Transverse colon (tissue), 4 donors: Measurements from ENCODE around the gene SYT1. TPM values are rescaled to one million over a fixed set of nuclear protein-coding genes. Genes with fewer than 3 reads are reported as not detected.
A peak's percentile ranks its signal among the peaks of the same experiment; 100 is the strongest.
"Not testable (repeated sequence)": the region's sequence is repeated elsewhere in the genome, so short reads cannot be mapped to it uniquely, and the experiment has no call there.

ENCODE experiments used
- DNase-seq: peaks from one replicate; pipeline ENCODE4 v3.0.0-alpha.2; 2019
- H3K27ac ChIP-seq, 4 donors: fragments of 200-600 bp; sonication (generic); 2 replicates each; pipeline ENCODE4 v1.5.1; 2016 to 2018; ENCODE audit warnings: inconsistent platforms in 4 of 4
- H3K27me3 ChIP-seq: fragments of 200-600 bp; sonication (generic); 2 replicates; pipeline ENCODE4 v1.5.1; 2017; ENCODE audit warnings: inconsistent platforms
- H3K36me3 ChIP-seq, 4 donors: fragments of 200-600 bp; sonication (generic); 2 replicates each; pipeline ENCODE4 v1.5.1; 2017 to 2019; ENCODE audit warnings: inconsistent platforms in 4 of 4
- H3K4me1 ChIP-seq, 4 donors: fragments of 200-600 bp; sonication (generic); 2 replicates each; pipeline ENCODE4 v1.5.1; 2017 to 2020; ENCODE audit warnings: inconsistent platforms in 4 of 4
- H3K4me3 ChIP-seq, 4 donors: fragments of 200-600 bp; sonication (generic); 1 replicate in 1 of 4; 2 replicates in 3 of 4; pipeline versions ENCODE4 v1.5.1 to v1.6.1; 2017 to 2019; ENCODE audit warnings: inconsistent platforms in 4 of 4
- H3K9me3 ChIP-seq, 2 donors: fragments of 200-600 bp; sonication (generic); 2 replicates each; pipeline ENCODE4 v1.5.1; 2017 to 2019; ENCODE audit warnings: inconsistent platforms in 2 of 2
- CTCF ChIP-seq, 5 experiments: fragments of 200-600 bp in 3 of 5; fragments of 450-650 bp in 2 of 5; sonication (generic) in 3 of 5; IDR thresholded peaks; 1 replicate in 2 of 5; 2 replicates in 3 of 5; pipeline ENCODE4 v1.5.1; 2016 to 2017; ENCODE audit warnings: antibody characterized with exemption in 5 of 5, inconsistent platforms in 3 of 5, mild to moderate bottlenecking in 2 of 5, moderate library complexity in 1 of 5
- EP300 ChIP-seq: sonication (generic); formaldehyde crosslinking; IDR thresholded peaks from one replicate; pipeline ENCODE4 v1.6.1; 2017; ENCODE audit warnings: antibody characterized with exemption, low read depth
- POLR2A ChIP-seq: fragments of 450-650 bp; IDR thresholded peaks from one replicate; pipeline ENCODE4 v1.6.1; 2016; ENCODE audit warnings: antibody characterized with exemption, mild to moderate bottlenecking, moderate library complexity
- POLR2AphosphoS5 ChIP-seq, 3 donors: sonication (generic); formaldehyde crosslinking; IDR thresholded peaks; one replicate each; pipeline ENCODE4 v1.6.1; 2016; ENCODE audit warnings: antibody characterized with exemption in 3 of 3
- WGBS, 2 donors: methylation state at CpG; one replicate each; pipeline ENCODE4 v1.1.5; 2018; ENCODE audit warnings: low coverage in 1 of 2; 5-methylcytosine and 5-hydroxymethylcytosine counted together
- in situ Hi-C, 4 donors: fragments of 200-750 bp; cut with MboI; loops; one replicate each; pipeline versions ENCODE4 v1.15.0 to v1.15.1; 2017; ENCODE audit warnings: low sequenced_read_pairs in 3 of 4, low pct_ligation_motif_present in 1 of 4, low pct_unique_long_range_greater_than_20kb in 1 of 4
- intact Hi-C: fragments of 100-400 bp; cut with DNase I; formaldehyde crosslinking; loops from one replicate; pipeline ENCODE4 v1.15.1; 2023; ENCODE audit warnings: low total_unique reads
- total RNA-seq, 4 donors: library from RNA; depleted of rRNA; stranded (reverse); fragments of >200 nt; gene quantifications; one replicate each; pipeline ENCODE4 v1.1.0, GENCODE V29; 2016

The SYT1 gene
- total RNA-seq, 4 donors from 2014 or later, result 0.60 to 4.9 (median 2.1) TPM

- Histone ChIP-seq H3K4me1 (no peaks in the 10 kb centered on the region), H3K9me3 (no peaks in the 10 kb centered on the region), H3K27me3 (no peaks in the 10 kb centered on the region), H3K36me3 (no peaks in the 10 kb centered on the region), H3K27ac (no peak overlapping the region), H3K4me3 (no peak overlapping the region)
- intact Hi-C loops (no loop called here), in situ Hi-C loops (no loop called here)
- no peak for DNase-seq
- TF ChIP-seq POLR2AphosphoS5 (IDR thresholded peaks at IDR 0.05) (no peak), EP300 (no peak), POLR2A (no peak), CTCF (IDR thresholded peaks at IDR 0.05) (no peak)
- 82 to 90% methylated on average over 6 of the region's 6 CpGs for WGBS, 2 donors
Measured at GRCh38 chr12:78835493-78835892, 29.1 kb upstream of the SYT1 start.

- intact Hi-C loops, H3K36me3 ChIP-seq, H3K27me3 ChIP-seq, H3K9me3 ChIP-seq, H3K27ac ChIP-seq, in situ Hi-C loops, DNase-seq, H3K4me1 ChIP-seq, H3K4me3 ChIP-seq: not testable (repeated sequence)
- 81% methylated on average over 7 of the region's 7 CpGs for WGBS, 2 donors
Measured at GRCh38 chr12:78840518-78841019, 24.0 kb upstream of the SYT1 start.

- Histone ChIP-seq H3K9me3 (peaks cover 0 to 8% of the 10 kb centered on the region in 2 donors), H3K27me3 (no peaks in the 10 kb centered on the region), H3K27ac (no peak overlapping the region), H3K36me3 (no peaks in the 10 kb centered on the region), H3K4me1 (no peaks in the 10 kb centered on the region), H3K4me3 (no peak overlapping the region)
- TF ChIP-seq POLR2A (no peak), EP300 (no peak), CTCF (IDR thresholded peaks at IDR 0.05) (no peak)
- in situ Hi-C loops (no loop called here), intact Hi-C loops (no loop called here)
- DNase-seq, result no peak
Measured at GRCh38 chr12:78853231-78853630, 11.3 kb upstream of the SYT1 start.

GRCh38 chr12:78863482-78864402, 832 bp upstream of the SYT1 start:
- no peaks in the 10 kb centered on the region for H3K36me3 ChIP-seq
- no peak for TF ChIP-seq CTCF (IDR thresholded peaks at IDR 0.05)
- TF ChIP-seq EP300, result no peak
- no peak for TF ChIP-seq POLR2AphosphoS5 (IDR thresholded peaks at IDR 0.05)
- no peak for TF ChIP-seq POLR2A
- H3K27me3 ChIP-seq, result peaks cover 46% of the 10 kb centered on the region
- in situ Hi-C loops, result no loop called here
- peak overlapping the region; percentile 14 to 42 (median 30) for H3K4me3 ChIP-seq
- DNase-seq, result peak; percentile 38
- H3K27ac ChIP-seq, result peak overlapping the region in 2 of 4 donors; percentile 12 to 31
- peaks cover 3 to 21% (median 9%) of the 10 kb centered on the region in 4 donors for H3K4me1 ChIP-seq
- no peaks in the 10 kb centered on the region for H3K9me3 ChIP-seq
- intact Hi-C loops, result no loop called here
- WGBS, 2 donors, result 4% methylated on average over 7 to 41 of the region's 41 CpGs
